Spleen (tissue), 11 donors: ENCODE measurements around the gene IFT172. TPM values are rescaled to one million over a fixed set of nuclear protein-coding genes. Genes with fewer than 3 reads are reported as not detected.

Experiments used
- DNase-seq: peaks from one replicate; pipeline ENCODE4 v3.0.0-alpha.2; 2020
- H3K27ac ChIP-seq, 8 donors: fragments of 200-600 bp; sonication (generic) in 7 of 8; 1 replicate in 4 of 8; 2 replicates in 4 of 8; pipeline versions ENCODE4 v1.5.0 to v1.8.0; 2016 to 2021; ENCODE audit warnings: inconsistent platforms in 4 of 8, mild to moderate bottlenecking in 4 of 8, moderate library complexity in 1 of 8
- H3K27me3 ChIP-seq, 7 donors: fragments of 200-600 bp; sonication (generic) in 6 of 7; replicated peaks in 1 of 7; 1 replicate in 4 of 7; 2 replicates in 3 of 7; pipeline versions ENCODE4 v1.5.0 to v1.8.0; 2016 to 2021; ENCODE audit warnings: inconsistent platforms in 3 of 7, mild to moderate bottlenecking in 1 of 7
- H3K36me3 ChIP-seq, 6 donors: fragments of 200-600 bp; sonication (generic) in 5 of 6; 1 replicate in 4 of 6; 2 replicates in 2 of 6; pipeline versions ENCODE4 v1.5.0 to v1.8.0; 2016 to 2021; ENCODE audit warnings: inconsistent platforms in 2 of 6
- H3K4me1 ChIP-seq, 6 donors: fragments of 200-600 bp; sonication (generic) in 5 of 6; 1 replicate in 3 of 6; 2 replicates in 3 of 6; pipeline versions ENCODE4 v1.5.0 to v1.8.0; 2016 to 2021; ENCODE audit warnings: inconsistent platforms in 3 of 6
- H3K4me3 ChIP-seq, 8 donors: fragments of 200-600 bp; sonication (generic) in 7 of 8; 1 replicate in 4 of 8; 2 replicates in 4 of 8; pipeline versions ENCODE4 v1.5.0 to v1.8.0; 2016 to 2021; ENCODE audit warnings: inconsistent platforms in 4 of 8, mild to moderate bottlenecking in 4 of 8, moderate library complexity in 2 of 8
- H3K9me3 ChIP-seq, 8 donors: fragments of 200-600 bp; sonication (generic) in 7 of 8; 1 replicate in 4 of 8; 2 replicates in 4 of 8; pipeline versions ENCODE4 v1.5.0 to v1.8.0; 2016 to 2021; ENCODE audit warnings: inconsistent platforms in 4 of 8
- CTCF ChIP-seq, 11 experiments: fragments of 200-600 bp in 7 of 11; fragments of 450-650 bp in 4 of 11; sonication (generic) in 4 of 11; IDR thresholded peaks in 8 of 11; conservative IDR thresholded peaks in 3 of 11; 1 replicate in 7 of 11; 2 replicates in 4 of 11; pipeline versions ENCODE4 v1.4.0 to v1.8.0; 2016 to 2021; ENCODE audit warnings: antibody characterized with exemption in 11 of 11, inconsistent platforms in 4 of 11, mild to moderate bottlenecking in 1 of 11
- POLR2A ChIP-seq, 3 donors: fragments of 450-650 bp; IDR thresholded peaks; one replicate each; pipeline ENCODE4 v1.5.1; 2017; ENCODE audit warnings: antibody characterized with exemption in 3 of 3, mild to moderate bottlenecking in 1 of 3
- POLR2AphosphoS5 ChIP-seq, 3 donors: sonication (generic); formaldehyde crosslinking; IDR thresholded peaks; one replicate each; pipeline ENCODE4 v1.5.1; 2017; ENCODE audit warnings: antibody characterized with exemption in 3 of 3
- WGBS, 5 donors: extraction: QIAGEN DNeasy Blood & Tissue Kit in 3 of 5; methylation state at CpG; one replicate each; pipeline versions ENCODE4 v1.1.5 to v1.1.7; 2013 to 2018; 5-methylcytosine and 5-hydroxymethylcytosine counted together
- intact Hi-C: fragments of 100-400 bp; cut with DNase I; formaldehyde crosslinking; loops from one replicate; pipeline ENCODE4 v1.15.0; 2023; ENCODE audit warnings: low total_unique reads
- polyA plus RNA-seq, 3 donors: library from polyadenylated mRNA; stranded (reverse); fragments of 200-250 nt; gene quantifications; one replicate each; pipeline ENCODE4 v1.2.1, GENCODE V29; 2013
- total RNA-seq, 7 donors: library from RNA; depleted of rRNA in 3 of 7; stranded (reverse); fragments of >200 nt in 3 of 7; fragmentation: NEBNext Ultra II Directional in 4 of 7; extraction: Animal tissue kit (Norgen Biotek cat#: 25700) in 4 of 7; gene quantifications; one replicate each; pipeline versions ENCODE4 v1.1.0 to v1.2.1, GENCODE V29; 2016 to 2021
- donor health status: healthy with polysubstance abuse.
- donor health status: DM: no; HTN: no; CAD: no; lungs with moderate emphysema.
- donor health status: DM: no; HTN: no; CAD: no.
- donor health status: Bipolar disorder and iron deficiency.
- donor health status: healthy.
- donor health status: DM: no; HTN: no; CAD: no.
- donor health status: DM: yes; HTN: yes; CAD: no.

The IFT172 gene
- total and polyA plus RNA-seq, 10 donors = 14.4 to 48.4 (median 35.1) TPM

- Histone ChIP-seq H3K27me3 (peaks cover 0 to 5% (median 0%) of the 10 kb centered on the region in 7 donors), H3K27ac (no peak overlapping the region), H3K9me3 (no peaks in the 10 kb centered on the region), H3K4me1 (no peaks in the 10 kb centered on the region), H3K36me3 (no peaks in the 10 kb centered on the region), H3K4me3 (no peak overlapping the region)
- no peak for TF ChIP-seq POLR2AphosphoS5 (IDR thresholded peaks at IDR 0.05)
- no peak for TF ChIP-seq POLR2A (IDR thresholded peaks at IDR 0.05)
- no peak for TF ChIP-seq CTCF (IDR thresholded peaks at IDR 0.05 in 8 of 11, conservative IDR thresholded peaks at IDR 0.05 in 3 of 11)
- intact Hi-C loops = no loop called here
- 64 to 78% (median 70%) methylated on average over 3 of the region's 3 CpGs for WGBS, 5 donors
- DNase-seq = no peak
Observed at GRCh38 chr2:27527182-27527581, 37.6 kb upstream of the IFT172 start.

GRCh38 chr2:27522400-27522945 lies 32.9 kb upstream of the IFT172 start:
- intact Hi-C loops = no loop called here
- no peak for DNase-seq
- 89 to 95% (median 93%) methylated on average over 7 of the region's 7 CpGs for WGBS, 5 donors
- Histone ChIP-seq H3K4me3 (no peak overlapping the region), H3K9me3 (no peaks in the 10 kb centered on the region), H3K36me3 (no peaks in the 10 kb centered on the region), H3K27me3 (peaks cover 0 to 5% (median 0%) of the 10 kb centered on the region in 7 donors), H3K4me1 (no peaks in the 10 kb centered on the region), H3K27ac (no peak overlapping the region)
- no peak for TF ChIP-seq POLR2A (IDR thresholded peaks at IDR 0.05)
- no peak for TF ChIP-seq POLR2AphosphoS5 (IDR thresholded peaks at IDR 0.05)
- TF ChIP-seq CTCF (IDR thresholded peaks at IDR 0.05 in 8 of 11, conservative IDR thresholded peaks at IDR 0.05 in 3 of 11) = no peak

- no peak for DNase-seq
- Histone ChIP-seq H3K9me3 (no peaks in the 10 kb centered on the region), H3K36me3 (no peaks in the 10 kb centered on the region), H3K27me3 (peaks cover 0 to 13% (median 0%) of the 10 kb centered on the region in 7 donors), H3K4me1 (no peaks in the 10 kb centered on the region), H3K27ac (no peak overlapping the region), H3K4me3 (no peak overlapping the region)
- WGBS, 5 donors = 95% methylated on average over 2 of the region's 2 CpGs
- no peak for TF ChIP-seq POLR2A (IDR thresholded peaks at IDR 0.05)
- TF ChIP-seq CTCF (IDR thresholded peaks at IDR 0.05 in 8 of 11, conservative IDR thresholded peaks at IDR 0.05 in 3 of 11) = no peak
- intact Hi-C loops = no loop called here
Observed at GRCh38 chr2:27520316-27520715, 30.8 kb upstream of the IFT172 start.

GRCh38 chr2:27518782-27519113 lies 29.2 kb upstream of the IFT172 start:
- no peaks in the 10 kb centered on the region for H3K9me3 ChIP-seq
- H3K4me3 ChIP-seq = no peak overlapping the region
- 80 to 91% (median 87%) methylated on average over 4 of the region's 4 CpGs for WGBS, 5 donors
- no peak for DNase-seq
- intact Hi-C loops = no loop called here
- no peak overlapping the region for H3K27ac ChIP-seq
- peaks cover 0 to 17% (median 0%) of the 10 kb centered on the region in 7 donors for H3K27me3 ChIP-seq
- no peaks in the 10 kb centered on the region for H3K36me3 ChIP-seq
- no peaks in the 10 kb centered on the region for H3K4me1 ChIP-seq
- TF ChIP-seq POLR2AphosphoS5 (IDR thresholded peaks at IDR 0.05) (no peak), CTCF (IDR thresholded peaks at IDR 0.05 in 8 of 11, conservative IDR thresholded peaks at IDR 0.05 in 3 of 11) (no peak), POLR2A (IDR thresholded peaks at IDR 0.05) (no peak)
